ACC112 (cell line): Measurements from ENCODE around the gene BACE2.
"Not testable (repeated sequence)": the region's sequence is repeated elsewhere in the genome, so short reads cannot be mapped to it uniquely, and the experiment has no call there.

Experiments
- H2AFZ ChIP-seq: fragments of 200-600 bp; sonication (generic); one replicate; pipeline ENCODE4 v1.6.0; 2017; ENCODE audit warnings: antibody characterized with exemption, low read length; ENCODE audit not compliant: unreplicated experiment
- H3K27ac ChIP-seq: fragments of 200-600 bp; sonication (generic); 2 replicates; pipeline ENCODE4 v1.5.1; 2014; ENCODE audit warnings: low read depth, mild to moderate bottlenecking, antibody characterized with exemption, low read length, moderate library complexity
- H3K27me3 ChIP-seq: fragments of 200-600 bp; sonication (generic); 2 replicates; pipeline ENCODE4 v1.6.1; 2014; ENCODE audit warnings: mild to moderate bottlenecking, antibody characterized with exemption, low read length, moderate library complexity, mixed read lengths; ENCODE audit not compliant: insufficient read depth
- H3K36me3 ChIP-seq: fragments of 200-600 bp; sonication (generic); 2 replicates; pipeline ENCODE4 v1.6.1; 2016; ENCODE audit warnings: mild to moderate bottlenecking, antibody characterized with exemption, low read length, moderate library complexity, mixed read lengths; ENCODE audit not compliant: insufficient read depth
- H3K4me1 ChIP-seq: fragments of 200-600 bp; sonication (generic); one replicate; pipeline ENCODE4 v1.6.1; 2016; ENCODE audit warnings: low read length, mixed read lengths; ENCODE audit not compliant: insufficient read depth, unreplicated experiment, control insufficient read depth
- H3K4me3 ChIP-seq: fragments of 200-600 bp; sonication (generic); 2 replicates; pipeline ENCODE4 v1.5.1; 2014; ENCODE audit warnings: mild to moderate bottlenecking, low read depth, low read length
- H3K79me2 ChIP-seq: fragments of 200-600 bp; sonication (generic); one replicate; pipeline ENCODE4 v1.6.0; 2016; ENCODE audit warnings: low read length; ENCODE audit not compliant: control insufficient read depth, unreplicated experiment, insufficient read depth

The BACE2 gene

DNA sequence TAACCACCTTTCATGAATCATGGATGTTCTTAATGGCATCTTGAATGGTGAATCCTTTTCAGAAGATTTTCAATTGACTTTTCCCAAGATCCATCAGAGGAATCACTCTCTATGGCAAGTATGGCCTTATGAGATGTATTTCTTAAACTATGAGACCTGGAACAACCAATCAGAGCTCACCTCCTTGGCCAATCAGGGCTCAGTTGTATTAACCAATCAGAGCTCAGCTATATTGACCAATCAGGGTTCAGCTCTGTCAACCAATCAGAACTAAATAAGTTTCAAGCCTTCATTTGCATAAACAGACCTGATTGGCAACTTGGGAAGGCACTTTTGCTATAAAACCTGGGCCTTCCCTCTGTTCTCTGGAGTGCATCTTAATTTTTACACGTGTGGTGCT lies 135.0 kb downstream of the BACE2 start:
- H3K4me3 ChIP-seq, result no peak overlapping the region
- H3K4me1 ChIP-seq, result no peaks in the 10 kb centered on the region
- no peaks in the 10 kb centered on the region for H3K79me2 ChIP-seq
- no peaks in the 10 kb centered on the region for H3K36me3 ChIP-seq
- H3K27me3 ChIP-seq, result peaks cover 50% of the 10 kb centered on the region
- no peak overlapping the region for H2AFZ ChIP-seq
- no peak overlapping the region for H3K27ac ChIP-seq

DNA sequence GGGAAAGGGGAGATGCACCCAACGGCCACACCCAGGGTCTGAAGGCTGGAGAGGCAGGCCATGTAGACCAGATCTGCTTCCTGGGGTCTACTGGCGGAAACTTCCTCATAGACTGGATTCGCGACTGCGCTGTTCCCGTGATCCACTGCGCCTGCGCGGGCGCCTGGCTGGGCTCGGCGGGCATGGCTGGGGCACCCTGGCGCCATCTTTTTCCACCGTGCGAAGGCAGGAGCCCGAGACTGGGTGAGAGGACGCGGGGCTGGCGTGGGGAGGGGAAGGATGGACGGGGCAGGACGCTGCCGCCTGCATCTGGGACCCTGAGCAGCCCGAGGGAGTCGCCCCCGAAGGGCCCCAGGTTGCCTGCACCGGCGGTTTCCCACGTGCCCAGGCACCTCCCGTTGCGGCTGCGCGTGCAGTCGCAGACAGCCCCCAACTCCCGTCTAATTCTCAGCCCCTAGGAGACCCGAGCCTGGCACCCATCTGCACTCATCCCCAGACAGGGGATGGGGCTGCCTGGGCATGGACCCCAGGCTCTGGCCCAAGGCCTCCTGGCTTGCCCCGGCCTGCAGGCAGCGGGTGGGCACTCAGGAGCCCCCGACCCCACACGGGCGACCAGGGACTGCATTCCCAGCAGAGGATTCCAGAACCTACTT lies 136.2 kb downstream of the BACE2 start:
- Histone ChIP-seq H3K4me1 (no peaks in the 10 kb centered on the region), H3K79me2 (no peaks in the 10 kb centered on the region), H3K36me3 (no peaks in the 10 kb centered on the region), H3K4me3 (no peak overlapping the region), H3K27me3 (peaks cover 52% of the 10 kb centered on the region), H2AFZ (no peak overlapping the region), H3K27ac (no peak overlapping the region)

DNA sequence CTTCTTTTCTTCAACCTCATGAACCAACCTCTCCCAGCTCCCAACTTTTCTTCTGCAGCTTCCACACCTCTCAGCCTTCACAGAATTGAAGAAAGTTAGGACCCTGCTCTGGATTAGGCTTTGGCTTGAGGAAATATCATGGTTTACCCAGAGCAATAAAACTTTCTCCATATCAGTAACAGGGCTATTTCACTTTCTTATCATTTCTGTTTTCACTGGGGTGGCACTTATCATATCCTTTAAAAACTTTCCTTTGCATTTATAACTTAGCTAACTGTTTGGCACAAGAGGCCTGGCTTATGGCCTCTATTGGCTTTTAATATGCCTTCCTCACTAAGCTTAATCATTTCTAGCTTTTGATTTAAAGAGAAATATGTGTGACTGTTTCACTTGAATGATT lies 139.3 kb downstream of the BACE2 start:
- Histone ChIP-seq H3K79me2 (no peaks in the 10 kb centered on the region), H3K27me3 (peaks cover 70% of the 10 kb centered on the region)

DNA sequence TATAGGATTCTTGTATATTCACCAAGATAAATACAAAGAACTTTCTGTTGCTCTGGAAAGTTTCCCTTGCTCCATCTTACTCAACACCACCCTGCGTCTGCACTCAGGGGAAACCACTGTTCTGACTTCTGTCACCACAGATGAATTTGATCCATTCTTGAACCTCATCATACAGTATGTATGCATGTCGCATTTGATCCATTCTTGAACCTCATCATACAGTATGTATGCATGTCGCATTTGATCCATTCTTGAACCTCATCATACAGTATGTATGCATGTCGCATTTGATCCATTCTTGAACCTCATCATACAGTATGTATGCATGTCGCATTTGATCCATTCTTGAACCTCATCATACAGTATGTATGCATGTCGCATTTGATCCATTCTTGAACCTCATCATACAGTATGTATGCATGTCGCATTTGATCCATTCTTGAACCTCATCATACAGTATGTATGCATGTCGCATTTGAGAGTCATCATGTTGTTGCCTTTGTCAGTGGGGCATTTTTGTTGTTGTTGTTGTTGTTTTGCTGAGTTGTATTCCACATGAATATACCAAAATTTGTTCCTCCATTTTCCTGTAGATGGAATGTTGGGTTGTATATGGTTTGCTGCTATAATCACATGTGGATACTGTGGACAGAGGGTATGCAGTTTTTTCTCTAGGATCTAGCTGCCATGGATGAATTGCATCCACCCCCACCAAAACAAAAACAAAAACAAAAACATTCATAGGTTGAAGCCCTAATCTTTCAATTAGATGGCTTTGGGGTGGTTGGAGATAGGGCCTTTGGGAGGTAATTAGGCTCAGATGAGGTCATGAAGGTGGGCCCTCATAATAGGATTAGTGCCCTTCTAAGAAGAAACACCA lies 145.6 kb downstream of the BACE2 start:
- H3K27ac ChIP-seq, H3K4me3 ChIP-seq, H2AFZ ChIP-seq, H3K79me2 ChIP-seq, H3K4me1 ChIP-seq, H3K36me3 ChIP-seq: not testable (repeated sequence)
- H3K27me3 ChIP-seq, result peaks cover 72% of the 10 kb centered on the region

More for the DNA sequence above, 139.3 kb downstream of the BACE2 start:
- Histone ChIP-seq H2AFZ (no peak overlapping the region), H3K27ac (no peak overlapping the region), H3K4me1 (no peaks in the 10 kb centered on the region), H3K4me3 (no peak overlapping the region), H3K36me3 (no peaks in the 10 kb centered on the region)

DNA sequence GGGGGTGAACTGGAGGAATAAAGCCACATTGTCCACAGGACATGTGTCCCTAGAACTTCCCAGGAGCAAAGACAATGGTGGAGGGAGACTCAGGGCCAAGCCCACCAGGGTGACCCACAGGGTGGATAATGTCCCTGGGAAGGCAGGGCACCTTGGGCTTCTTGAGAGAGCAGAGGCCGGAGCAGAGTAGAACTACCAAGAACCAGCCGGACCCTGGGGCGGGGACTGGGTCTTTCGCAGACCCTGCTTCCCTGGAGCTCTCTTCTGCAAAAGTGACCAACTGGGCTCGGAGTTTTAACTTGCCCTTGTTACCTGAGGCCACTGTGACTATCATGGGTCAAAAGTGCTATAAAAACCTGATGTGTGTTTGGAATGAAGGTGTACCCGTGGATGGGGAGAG lies 147.8 kb downstream of the BACE2 start:
- no peak overlapping the region for H2AFZ ChIP-seq
- no peaks in the 10 kb centered on the region for H3K4me1 ChIP-seq
- no peak overlapping the region for H3K4me3 ChIP-seq
- H3K36me3 ChIP-seq, result no peaks in the 10 kb centered on the region
- no peaks in the 10 kb centered on the region for H3K79me2 ChIP-seq
- H3K27me3 ChIP-seq, result peaks cover 68% of the 10 kb centered on the region
- no peak overlapping the region for H3K27ac ChIP-seq

DNA sequence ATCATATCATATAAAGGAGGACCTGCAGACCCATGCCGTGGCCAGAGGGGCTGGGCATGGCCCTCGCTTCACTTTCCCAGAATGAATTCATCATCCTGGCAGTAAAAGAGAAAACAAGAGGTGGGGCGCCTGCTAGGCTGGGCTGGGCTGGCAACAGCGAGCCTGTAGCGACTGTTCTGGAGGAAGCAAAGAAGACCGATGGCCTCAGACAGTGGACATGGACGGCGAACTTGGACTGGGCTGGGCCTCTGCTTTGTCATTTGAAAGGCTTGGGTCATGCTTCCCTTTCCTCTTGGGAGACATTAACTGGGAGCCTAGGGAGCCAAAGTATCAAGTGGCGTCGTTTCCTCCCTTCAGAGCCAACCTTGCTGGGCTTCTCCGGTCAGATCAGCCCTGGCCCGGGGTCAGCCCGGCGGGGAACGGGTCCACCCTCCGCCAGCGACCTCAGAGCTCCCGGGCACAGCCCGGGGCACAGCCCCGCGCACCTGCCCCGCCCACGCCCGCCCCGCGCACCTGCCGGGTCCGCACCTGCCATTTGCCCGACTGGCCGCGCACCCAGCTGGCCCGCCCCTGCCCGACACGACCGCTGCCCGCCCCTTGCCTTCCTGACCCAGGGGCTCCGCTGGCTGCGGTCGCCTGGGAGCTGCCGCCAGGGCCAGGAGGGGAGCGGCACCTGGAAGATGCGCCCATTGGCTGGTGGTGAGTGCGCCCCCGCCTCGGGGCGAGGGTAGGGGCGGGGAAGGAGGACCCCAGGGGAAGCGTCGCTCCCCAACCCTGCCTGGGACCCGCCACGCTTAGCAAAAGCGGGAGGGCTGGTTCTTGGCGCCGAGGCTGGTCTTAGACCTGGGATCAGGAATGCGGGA lies 148.5 kb downstream of the BACE2 start, which contains the start of gene FAM3B:
Gene FAM3B, plus strand, starts transcription at position 602 of the 863 bp plus-strand sequence. Its CDS starts 79 bp downstream, at position 681.
- Histone ChIP-seq H3K79me2 (no peaks in the 10 kb centered on the region), H3K4me1 (no peaks in the 10 kb centered on the region), H3K4me3 (no peak within 1 kb of the TSS), H3K27me3 (peaks cover 72% of the 10 kb centered on the region), H2AFZ (no peak within 1 kb of the TSS), H3K36me3 (no peaks in the 10 kb centered on the region), H3K27ac (no peak within 1 kb of the TSS)

DNA sequence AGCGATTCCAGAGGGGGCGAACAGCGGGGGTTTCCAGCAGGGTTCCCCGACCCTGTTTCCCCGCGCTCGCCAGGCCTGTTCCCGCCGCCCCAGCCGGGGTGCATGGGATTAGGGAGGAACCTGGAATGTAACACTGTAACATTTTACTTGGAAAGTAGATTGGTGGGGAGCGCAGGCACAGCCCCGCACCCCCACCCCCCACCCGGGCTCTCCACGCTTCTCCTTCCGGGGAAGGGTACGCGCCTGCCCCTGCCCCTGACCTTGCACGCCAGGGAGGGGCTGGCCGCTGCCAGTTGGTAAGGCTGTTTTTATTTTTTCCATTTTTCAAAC lies 149.1 kb downstream of the BACE2 start:
- no peak overlapping the region for H3K27ac ChIP-seq
- H3K27me3 ChIP-seq, result peaks cover 73% of the 10 kb centered on the region
- H3K4me1 ChIP-seq, result no peaks in the 10 kb centered on the region
- H2AFZ ChIP-seq, result no peak overlapping the region
- no peaks in the 10 kb centered on the region for H3K79me2 ChIP-seq
- no peaks in the 10 kb centered on the region for H3K36me3 ChIP-seq
- no peak overlapping the region for H3K4me3 ChIP-seq

DNA sequence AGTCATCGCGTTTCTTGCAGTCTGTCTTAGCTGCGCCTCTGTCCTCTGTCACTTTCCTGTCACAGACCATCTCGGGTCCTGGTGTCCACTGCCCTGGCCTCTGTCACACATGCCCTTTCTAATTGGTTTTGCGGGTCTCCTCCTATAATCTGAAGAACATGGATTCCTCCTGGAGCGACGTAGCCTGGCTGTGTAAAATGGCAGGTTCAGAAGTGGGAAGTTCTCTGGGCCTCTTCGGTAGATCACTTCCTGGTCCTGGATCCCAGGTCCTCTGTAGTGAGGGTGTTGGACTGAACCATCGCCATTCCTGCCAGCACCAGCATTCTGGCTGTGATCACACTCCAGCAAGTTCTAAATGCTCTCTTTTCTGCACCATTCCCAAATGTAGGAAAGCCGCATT lies 149.5 kb downstream of the BACE2 start:
- Histone ChIP-seq H3K27me3 (peaks cover 75% of the 10 kb centered on the region), H3K36me3 (no peaks in the 10 kb centered on the region), H3K27ac (no peak overlapping the region), H3K79me2 (no peaks in the 10 kb centered on the region), H3K4me3 (no peak overlapping the region), H3K4me1 (no peaks in the 10 kb centered on the region), H2AFZ (no peak overlapping the region)

DNA sequence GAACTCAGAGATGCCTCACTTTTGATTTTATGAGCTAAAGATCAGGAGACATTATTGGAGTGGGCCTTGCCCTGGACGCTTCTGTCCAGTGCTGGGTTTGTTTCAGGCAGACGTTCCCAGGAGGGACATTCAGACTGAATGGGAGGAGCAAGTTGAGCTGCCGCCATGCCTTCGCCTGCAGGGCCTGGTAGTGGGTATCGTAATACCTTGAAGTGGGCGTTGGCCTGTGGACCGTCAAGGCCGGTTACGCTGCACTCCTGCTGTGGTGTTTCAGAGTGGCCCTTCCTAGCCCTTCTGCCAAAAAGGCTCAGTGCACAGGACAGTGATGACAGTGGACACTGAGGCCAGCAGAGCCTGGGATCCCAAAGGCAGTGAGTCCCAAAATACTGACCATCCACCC lies 150.3 kb downstream of the BACE2 start:
- Histone ChIP-seq H3K79me2 (no peaks in the 10 kb centered on the region), H2AFZ (no peak overlapping the region), H3K36me3 (no peaks in the 10 kb centered on the region), H3K4me3 (no peak overlapping the region), H3K27ac (no peak overlapping the region), H3K4me1 (no peaks in the 10 kb centered on the region), H3K27me3 (peaks cover 82% of the 10 kb centered on the region)

DNA sequence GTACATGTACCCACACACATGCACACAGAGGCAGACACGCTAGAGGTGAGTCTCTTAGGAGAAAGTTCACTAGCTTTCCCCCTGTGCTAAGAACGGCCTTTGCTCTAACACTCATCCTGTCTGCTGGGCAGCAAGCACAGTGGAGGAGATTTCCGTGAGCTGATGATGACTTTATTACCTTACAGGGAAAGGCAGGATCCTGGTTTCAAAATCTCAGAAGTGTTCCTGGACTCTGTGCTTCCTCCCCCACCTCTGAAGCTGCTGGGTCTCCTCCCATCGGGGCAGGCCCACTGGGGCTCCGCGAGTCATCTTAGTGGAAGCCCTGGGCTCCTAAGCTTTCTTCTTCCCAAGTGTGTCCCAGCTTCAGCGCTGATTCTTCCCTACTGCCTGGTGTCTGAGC lies 151.3 kb downstream of the BACE2 start:
- Histone ChIP-seq H3K27me3 (peaks cover 87% of the 10 kb centered on the region), H3K27ac (no peak overlapping the region), H3K4me3 (no peak overlapping the region), H3K79me2 (no peaks in the 10 kb centered on the region), H3K4me1 (no peaks in the 10 kb centered on the region), H2AFZ (no peak overlapping the region), H3K36me3 (no peaks in the 10 kb centered on the region)
